Karpas-422 (cell line): ENCODE measurements around the gene CENPO. TPM values are rescaled to one million over a fixed set of nuclear protein-coding genes. Genes with fewer than 3 reads are reported as not detected.

ENCODE experiments used
- DNase-seq: peaks from one replicate; pipeline ENCODE4 v3.0.0-alpha.2; 2015
- H2AFZ ChIP-seq: fragments of 200-600 bp; sonication (generic); 2 replicates; pipeline ENCODE4 v1.6.1; 2014; ENCODE audit warnings: antibody characterized with exemption, low read length, mixed read lengths
- H3K27ac ChIP-seq: fragments of 200-600 bp; sonication (generic); 2 replicates; pipeline ENCODE4 v1.5.1; 2014; ENCODE audit warnings: mild to moderate bottlenecking, low read length, moderate library complexity
- H3K27me3 ChIP-seq: fragments of 200-600 bp; sonication (generic); 2 replicates; pipeline ENCODE4 v1.6.1; 2014; ENCODE audit warnings: low read length, mixed read lengths
- H3K36me3 ChIP-seq: fragments of 200-600 bp; sonication (generic); 2 replicates; pipeline ENCODE4 v1.6.1; 2014; ENCODE audit warnings: low read length, mixed read lengths; ENCODE audit not compliant: insufficient read depth
- H3K4me1 ChIP-seq: fragments of 200-600 bp; sonication (generic); 2 replicates; pipeline ENCODE4 v1.6.1; 2014; ENCODE audit warnings: mild to moderate bottlenecking, low read length, mixed read lengths
- H3K4me2 ChIP-seq: fragments of 200-600 bp; sonication (generic); 2 replicates; pipeline ENCODE4 v1.6.1; 2014; ENCODE audit warnings: low read length, low read depth, mild to moderate bottlenecking; ENCODE audit not compliant: poor library complexity, severe bottlenecking
- H3K4me3 ChIP-seq: fragments of 200-600 bp; sonication (generic); 2 replicates; pipeline ENCODE4 v1.5.1; 2014; ENCODE audit warnings: mild to moderate bottlenecking, antibody characterized with exemption, low read length, mixed read lengths
- H3K79me2 ChIP-seq: fragments of 200-600 bp; sonication (generic); 2 replicates; pipeline ENCODE4 v1.6.1; 2014; ENCODE audit warnings: mild to moderate bottlenecking, low read length, mixed read lengths
- H3K9ac ChIP-seq: fragments of 200-600 bp; sonication (generic); 2 replicates; pipeline ENCODE4 v1.6.0; 2014; ENCODE audit warnings: low read length
- H3K9me2 ChIP-seq: fragments of 200-600 bp; sonication (generic), shearing (Covaris generic); replicated peaks from 2 replicates; pipeline ENCODE4 v1.6.0; 2014; ENCODE audit warnings: mild to moderate bottlenecking, low read length, moderate library complexity; ENCODE audit not compliant: insufficient read depth
- H3K9me3 ChIP-seq: fragments of 300-700, 200-600 bp; sonication (generic); 2 replicates; pipeline ENCODE4 v1.6.1; 2014; ENCODE audit warnings: low read length, mixed read lengths
- H4K20me1 ChIP-seq: fragments of 200-600 bp; sonication (generic); 2 replicates; pipeline ENCODE4 v1.6.1; 2014; ENCODE audit warnings: mild to moderate bottlenecking, antibody characterized with exemption, low read length, low read depth; ENCODE audit not compliant: insufficient read depth
- total RNA-seq: library from RNA; depleted of rRNA; stranded (reverse); fragments of >200 nt; shearing (Covaris generic); gene quantifications from 2 replicates; pipeline ENCODE4 v1.2.3, GENCODE V29; 2014; ENCODE audit warnings: low replicate concordance

The CENPO gene
- total RNA-seq, 1 experiment from 2014 or later: 32.9 TPM

DNA sequence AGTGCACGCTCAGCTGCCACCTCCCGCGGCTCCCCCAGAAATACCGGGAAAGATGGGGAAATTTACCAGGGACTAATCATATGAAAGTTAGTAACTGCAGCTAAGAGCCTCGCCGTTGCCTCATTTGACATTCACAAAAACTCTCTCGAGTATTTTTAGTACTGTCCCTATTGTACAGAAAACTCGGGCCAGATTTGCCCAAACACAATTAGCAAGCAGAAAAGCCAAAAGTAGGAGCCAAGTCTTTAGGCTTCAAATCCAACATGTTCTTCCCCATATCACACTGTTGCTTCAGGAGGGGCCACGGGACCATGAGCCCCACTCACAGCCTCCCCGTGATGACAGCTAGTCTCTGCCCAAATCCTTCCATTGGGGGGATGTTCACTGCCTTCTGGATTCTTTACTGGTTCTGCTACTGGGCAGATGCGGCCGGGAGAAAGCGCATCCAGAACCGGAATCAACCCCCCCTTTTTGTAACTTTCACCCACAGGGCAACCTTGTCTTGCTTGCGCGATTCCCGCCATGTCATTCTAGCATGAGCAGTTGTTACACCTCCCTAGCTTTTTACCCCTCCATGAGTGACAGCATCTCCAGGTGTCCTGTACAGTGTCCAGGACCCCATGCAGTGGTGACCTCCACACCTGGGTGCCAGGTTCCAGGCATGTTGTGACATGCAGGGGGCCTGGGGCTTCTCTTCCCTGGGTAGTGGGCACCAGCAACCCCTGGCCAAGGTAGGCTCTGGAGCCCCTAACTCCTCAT lies 35.2 kb downstream of the CENPO start:
- Histone ChIP-seq H4K20me1 (no peaks in the 10 kb centered on the region), H3K27ac (no peak overlapping the region), H3K27me3 (no peaks in the 10 kb centered on the region), H3K9me3 (no peaks in the 10 kb centered on the region), H3K4me2 (no peak overlapping the region), H3K9me2 (no peaks in the 10 kb centered on the region), H3K9ac (no peak overlapping the region), H3K36me3 (peaks cover 18% of the 10 kb centered on the region), H3K4me3 (no peak overlapping the region), H3K79me2 (no peaks in the 10 kb centered on the region), H2AFZ (no peak overlapping the region), H3K4me1 (peaks cover 9% of the 10 kb centered on the region)
- DNase-seq: no peak

DNA sequence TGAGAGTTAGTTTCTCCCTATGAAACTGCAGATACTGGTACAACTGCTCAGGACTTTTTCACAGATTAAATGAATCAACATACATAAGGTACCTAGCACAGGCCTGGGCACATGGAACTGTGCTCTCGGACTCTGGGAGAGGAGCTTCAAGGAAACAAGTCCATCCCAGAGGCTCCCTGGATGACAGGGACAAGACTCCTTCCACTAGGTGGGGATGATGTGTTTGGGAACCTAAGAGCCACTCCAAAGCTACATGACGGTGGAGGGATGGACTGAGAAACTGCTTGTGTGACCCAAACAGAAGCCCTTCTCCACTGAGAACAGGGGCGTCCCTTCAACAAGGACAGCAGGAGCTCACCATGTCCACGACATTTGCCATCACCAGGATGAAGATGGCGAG lies 37.1 kb downstream of the CENPO start:
- H3K9me3 ChIP-seq: no peaks in the 10 kb centered on the region

DNA sequence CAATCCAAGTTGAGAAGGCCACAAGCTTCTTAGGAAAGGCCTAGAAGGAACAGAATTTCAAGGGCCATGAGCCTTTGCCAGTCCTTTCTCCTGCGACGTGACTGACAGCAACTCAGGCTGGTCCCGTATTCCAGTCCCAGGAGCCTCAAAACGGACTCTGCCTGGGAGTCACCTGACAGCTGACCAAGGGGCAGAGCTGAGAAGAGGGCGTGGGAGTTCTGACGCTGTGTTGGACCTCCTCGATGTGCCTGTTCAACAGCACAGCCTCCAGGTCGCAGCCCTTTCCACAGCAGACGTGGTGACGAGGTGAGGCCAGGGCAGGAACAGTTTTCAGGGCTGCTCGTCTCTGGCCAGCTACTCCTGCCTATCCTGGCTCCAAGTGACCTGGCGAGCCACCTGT lies 37.6 kb downstream of the CENPO start:
- no peak overlapping the region for H3K4me2 ChIP-seq
- H3K27me3 ChIP-seq: no peaks in the 10 kb centered on the region
- H2AFZ ChIP-seq: no peak overlapping the region
- peaks cover 8% of the 10 kb centered on the region; the same call in 1 of the 2 replicates for H3K36me3 ChIP-seq
- peaks cover 9% of the 10 kb centered on the region for H3K4me1 ChIP-seq
- no peak overlapping the region for H3K9ac ChIP-seq
- H3K79me2 ChIP-seq: no peaks in the 10 kb centered on the region
- H3K4me3 ChIP-seq: no peak overlapping the region
- no peaks in the 10 kb centered on the region for H3K9me3 ChIP-seq
- no peak for DNase-seq
- no peak overlapping the region for H3K27ac ChIP-seq
- no peaks in the 10 kb centered on the region for H3K9me2 ChIP-seq
- no peaks in the 10 kb centered on the region for H4K20me1 ChIP-seq

More for the DNA sequence above, 37.1 kb downstream of the CENPO start:
- H3K4me2 ChIP-seq: no peak overlapping the region
- H2AFZ ChIP-seq: no peak overlapping the region
- no peaks in the 10 kb centered on the region for H3K79me2 ChIP-seq
- H3K9me2 ChIP-seq: no peaks in the 10 kb centered on the region
- no peaks in the 10 kb centered on the region for H4K20me1 ChIP-seq
- peaks cover 9% of the 10 kb centered on the region for H3K4me1 ChIP-seq
- no peaks in the 10 kb centered on the region for H3K27me3 ChIP-seq
- no peak overlapping the region for H3K9ac ChIP-seq
- H3K27ac ChIP-seq: no peak overlapping the region
- H3K4me3 ChIP-seq: no peak overlapping the region
- DNase-seq: no peak
- H3K36me3 ChIP-seq: peaks cover 12% of the 10 kb centered on the region

- H3K4me1 ChIP-seq: peaks cover 9% of the 10 kb centered on the region
- H2AFZ ChIP-seq: no peak overlapping the region
- no peaks in the 10 kb centered on the region for H4K20me1 ChIP-seq
- H3K9me3 ChIP-seq: no peaks in the 10 kb centered on the region
- H3K27me3 ChIP-seq: no peaks in the 10 kb centered on the region
- peaks cover 4% of the 10 kb centered on the region; the same call in 1 of the 2 replicates for H3K36me3 ChIP-seq
- no peaks in the 10 kb centered on the region for H3K9me2 ChIP-seq
- no peak overlapping the region for H3K9ac ChIP-seq
- H3K4me2 ChIP-seq: no peak overlapping the region
- no peak for DNase-seq
- no peak overlapping the region for H3K27ac ChIP-seq
- H3K4me3 ChIP-seq: no peak overlapping the region
- no peaks in the 10 kb centered on the region for H3K79me2 ChIP-seq
Measured at GRCh38 chr2:24831221-24832072, 38.2 kb downstream of the CENPO start.

DNA sequence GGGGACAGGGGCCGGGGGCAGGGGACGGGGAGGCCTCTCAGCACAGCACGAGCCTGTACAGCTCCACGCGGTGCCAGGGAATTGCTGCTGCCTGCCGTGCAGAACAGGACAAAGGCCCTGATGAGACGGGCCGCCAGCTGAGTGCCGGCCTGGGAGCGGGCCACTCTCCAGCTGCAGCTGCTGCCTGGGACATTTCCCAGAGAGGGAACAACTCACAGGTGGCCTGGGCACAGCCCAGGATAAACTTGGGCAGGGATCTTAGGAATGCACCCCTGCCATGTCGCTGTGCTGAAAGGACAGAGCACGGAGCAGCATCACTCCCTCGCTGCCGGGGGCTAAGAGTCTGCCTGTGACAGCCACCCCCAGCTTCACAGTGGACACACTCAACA lies 38.8 kb downstream of the CENPO start:
- H4K20me1 ChIP-seq: no peaks in the 10 kb centered on the region
- no peaks in the 10 kb centered on the region for H3K9me3 ChIP-seq
- no peak overlapping the region for H3K27ac ChIP-seq
- no peak for DNase-seq
- H3K4me3 ChIP-seq: no peak overlapping the region
- H3K27me3 ChIP-seq: no peaks in the 10 kb centered on the region
- H2AFZ ChIP-seq: no peak overlapping the region
- H3K4me2 ChIP-seq: no peak overlapping the region
- H3K9me2 ChIP-seq: no peaks in the 10 kb centered on the region
- peaks cover 5% of the 10 kb centered on the region for H3K4me1 ChIP-seq
- no peaks in the 10 kb centered on the region; the same call in 1 of the 2 replicates for H3K36me3 ChIP-seq
- no peaks in the 10 kb centered on the region for H3K79me2 ChIP-seq
- no peak overlapping the region for H3K9ac ChIP-seq

- Histone ChIP-seq H3K9me2 (no peaks in the 10 kb centered on the region), H3K4me2 (no peak overlapping the region), H3K4me1 (no peaks in the 10 kb centered on the region), H4K20me1 (no peaks in the 10 kb centered on the region), H3K4me3 (no peak overlapping the region), H3K9me3 (no peaks in the 10 kb centered on the region), H3K27me3 (no peaks in the 10 kb centered on the region), H3K27ac (no peak overlapping the region), H2AFZ (no peak overlapping the region), H3K79me2 (no peaks in the 10 kb centered on the region), H3K36me3 (no peaks in the 10 kb centered on the region), H3K9ac (no peak overlapping the region)
- DNase-seq: no peak
Measured at GRCh38 chr2:24832521-24832920, 39.3 kb downstream of the CENPO start.

DNA sequence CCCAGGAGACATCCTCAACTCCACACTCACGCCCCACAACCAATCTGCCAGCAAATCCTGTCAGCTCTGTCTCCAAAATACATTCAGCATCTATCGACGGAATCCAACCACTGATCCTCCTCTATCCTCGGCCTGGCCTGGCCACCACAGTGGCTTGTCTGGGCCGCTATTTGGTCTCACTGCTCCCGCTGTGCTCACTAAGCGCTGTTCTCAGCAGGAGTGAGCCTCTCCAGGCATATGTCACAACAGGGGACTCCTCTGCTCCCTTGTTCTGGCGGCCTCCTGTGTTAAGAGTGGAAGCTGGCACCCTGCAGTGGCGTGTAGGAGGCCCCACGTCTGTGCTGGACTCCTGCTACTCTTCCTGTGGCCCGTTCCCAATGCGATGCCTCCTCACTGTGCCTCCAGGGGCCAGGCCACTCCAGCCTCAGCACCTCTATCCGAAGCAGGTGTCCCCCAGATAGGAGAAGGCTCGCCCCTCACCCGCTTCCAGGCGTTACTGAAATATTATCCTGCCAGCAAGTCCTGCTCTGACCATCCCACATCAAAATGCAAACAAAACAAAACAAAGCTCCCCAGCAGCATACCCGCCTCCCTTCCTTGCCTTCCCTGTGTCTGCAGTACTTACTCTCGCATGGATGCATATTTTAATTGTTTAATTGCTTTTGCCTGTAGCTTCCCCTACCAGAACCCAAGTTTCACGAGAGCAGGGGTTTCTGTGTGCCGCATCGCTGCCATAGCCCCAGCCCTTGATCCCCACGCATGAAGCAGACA lies 39.9 kb downstream of the CENPO start:
- no peaks in the 10 kb centered on the region for H3K9me3 ChIP-seq
- no peak overlapping the region for H2AFZ ChIP-seq
- H4K20me1 ChIP-seq: no peaks in the 10 kb centered on the region
- no peak overlapping the region for H3K9ac ChIP-seq
- H3K27me3 ChIP-seq: no peaks in the 10 kb centered on the region
- no peak overlapping the region for H3K4me3 ChIP-seq
- H3K27ac ChIP-seq: no peak overlapping the region
- H3K4me1 ChIP-seq: no peaks in the 10 kb centered on the region
- DNase-seq: no peak
- no peak overlapping the region for H3K4me2 ChIP-seq
- no peaks in the 10 kb centered on the region for H3K9me2 ChIP-seq
- H3K36me3 ChIP-seq: no peaks in the 10 kb centered on the region
- H3K79me2 ChIP-seq: no peaks in the 10 kb centered on the region
